GM12878 (cell line): Measurements from ENCODE around the gene GSE1. TPM values are rescaled to one million over a fixed set of nuclear protein-coding genes. Genes with fewer than 3 reads are reported as not detected.

Experiments used
- ATAC-seq: fragments of 200-7000 bp; cut with Tn5 transposase; 3 replicates; pipeline ENCODE4 v1.9.1; 2020; ENCODE audit warnings: mild to moderate bottlenecking, moderate library complexity
- BruUV-seq: library from RNA; stranded (reverse); fragments of 400-500 nt; replicated peaks from 2 replicates; lab custom pipeline; 2021; lab: Mats Ljungman, UMichigan
- CTCF ChIA-PET: fragments of 300-600 bp; sonication (Branson Sonifier 250); formaldehyde crosslinking; extraction: SDS; loops from one replicate; lab custom pipeline; 2021; ENCODE audit warnings: inconsistent platforms; lab: Yijun Ruan, JAX
- POLR2A ChIA-PET: fragments of 350-600 bp; formaldehyde crosslinking; extraction: SDS; loops from one replicate; lab custom pipeline; 2021; ENCODE audit warnings: inconsistent platforms; lab: Charles Lee
- RAD21 ChIA-PET: fragments of 300-600 bp; sonication (Branson Sonifier 250); formaldehyde crosslinking; loops from one replicate; lab custom pipeline; 2023; ENCODE audit warnings: antibody characterized with exemption; ENCODE audit not compliant: unreplicated experiment; lab: Charles Lee
- SMC1A ChIA-PET: fragments of 300-600 bp; sonication (Branson Sonifier 250); formaldehyde crosslinking; loops from one replicate; lab custom pipeline; 2023; ENCODE audit not compliant: unreplicated experiment, uncharacterized antibody; lab: Charles Lee
- DNase-seq: peaks from one replicate; pipeline ENCODE4 v3.0.0-alpha.2; 2011; ENCODE audit warnings: low read depth, low spot score
- FAIRE-seq: peaks from 3 replicates; lab custom pipeline; 2011; peaks lifted over from hg19 to GRCh38; lab: Jason Lieb, UNC
- H2AFZ ChIP-seq: 2 replicates; pipeline ENCODE4 v1.6.0; 2011; ENCODE audit warnings: low read depth, low read length, control low read depth; ENCODE audit not compliant: control insufficient read depth
- H3K27ac ChIP-seq: 2 replicates; pipeline ENCODE4 v1.5.1; 2011; ENCODE audit warnings: control low read depth; ENCODE audit not compliant: control insufficient read depth, insufficient read depth
- H3K27me3 ChIP-seq, 2 experiments: replicated peaks in 1 of 2; 2 replicates each; pipeline versions ENCODE4 v1.6.0 to v1.6.1; 2011; ENCODE audit warnings: low read length in 1 of 2; ENCODE audit not compliant: control insufficient read depth in 2 of 2, insufficient read depth in 2 of 2
- H3K36me3 ChIP-seq, 2 experiments: 2 replicates each; pipeline ENCODE4 v1.5.1; 2011; ENCODE audit warnings: low read length in 1 of 2; ENCODE audit not compliant: control insufficient read depth in 2 of 2, insufficient read depth in 2 of 2
- H3K4me1 ChIP-seq: 2 replicates; pipeline ENCODE4 v1.6.1; 2011; ENCODE audit warnings: mild to moderate bottlenecking, low read length, moderate library complexity, mixed read lengths; ENCODE audit not compliant: control insufficient read depth, insufficient read depth
- H3K4me2 ChIP-seq: 2 replicates; pipeline ENCODE4 v1.6.0; 2011; ENCODE audit warnings: control low read depth; ENCODE audit not compliant: control insufficient read depth, insufficient read depth
- H3K4me3 ChIP-seq: fragments of 200-600 bp; sonication (generic); 2 replicates; pipeline ENCODE4 v1.5.1; 2016
- H3K79me2 ChIP-seq: 2 replicates; pipeline ENCODE4 v1.6.0; 2011; ENCODE audit warnings: low read length; ENCODE audit not compliant: control insufficient read depth, insufficient read depth
- H3K9ac ChIP-seq: 2 replicates; pipeline ENCODE4 v1.8.0; 2011; ENCODE audit warnings: low read length, control low read depth, mixed read lengths; ENCODE audit not compliant: control insufficient read depth, insufficient read depth
- H3K9me3 ChIP-seq: replicated peaks from 3 replicates; pipeline ENCODE4 v1.5.1; 2011; ENCODE audit warnings: mild to moderate bottlenecking, low read length; ENCODE audit not compliant: control insufficient read depth, insufficient read depth
- H4K20me1 ChIP-seq: 2 replicates; pipeline ENCODE4 v1.6.0; 2011; ENCODE audit not compliant: control insufficient read depth, insufficient read depth
- CHD4 ChIP-seq: fragments of 200-600 bp; sonication (generic); IDR thresholded peaks from 2 replicates; pipeline ENCODE4 v1.6.1; 2016; ENCODE audit warnings: mild to moderate bottlenecking
- E2F8 ChIP-seq: fragments of 450-650 bp; IDR thresholded peaks from 2 replicates; pipeline ENCODE4 v1.6.1; 2018; ENCODE audit warnings: mild to moderate bottlenecking, low read depth, moderate library complexity; ENCODE audit not compliant: partially characterized antibody
- EGR1 ChIP-seq, 2 experiments: IDR thresholded peaks; 1 replicate in 1 of 2; 2 replicates in 1 of 2; pipeline ENCODE4 v1.6.1; 2011 to 2012; ENCODE audit warnings: low read depth in 2 of 2, low read length in 2 of 2, borderline replicate concordance in 1 of 2, mild to moderate bottlenecking in 1 of 2, moderate library complexity in 1 of 2
- IKZF2 ChIP-seq, 2 experiments: fragments of 450-650 bp; IDR thresholded peaks; 2 replicates each; pipeline ENCODE4 v1.6.1; 2017; ENCODE audit warnings: mild to moderate bottlenecking in 2 of 2, moderate library complexity in 2 of 2
- NFIC ChIP-seq: IDR thresholded peaks from 2 replicates; pipeline ENCODE4 v1.6.1; 2012; ENCODE audit warnings: low read depth, mild to moderate bottlenecking, inconsistent platforms, low read length, moderate library complexity
- NFYA ChIP-seq: IDR thresholded peaks from 2 replicates; pipeline ENCODE4 v1.6.1; 2011; ENCODE audit warnings: low read depth, mild to moderate bottlenecking, low read length, improper control_type of control experiment, borderline replicate concordance
- RFX5 ChIP-seq: IDR thresholded peaks from 2 replicates; pipeline ENCODE4 v1.6.1; 2011; ENCODE audit warnings: low read depth, low read length, improper control_type of control experiment
- SP1 ChIP-seq: IDR thresholded peaks from one replicate; pipeline ENCODE4 v1.6.1; 2011; ENCODE audit warnings: low read depth, low read length
- TARDBP ChIP-seq: IDR thresholded peaks from 2 replicates; pipeline ENCODE4 v1.6.1; 2016; ENCODE audit warnings: borderline replicate concordance
- TCF3 ChIP-seq: IDR thresholded peaks from 2 replicates; pipeline ENCODE4 v1.6.1; 2012; ENCODE audit warnings: low read depth, mild to moderate bottlenecking, low read length, borderline replicate concordance; ENCODE audit not compliant: insufficient read depth
- TCF7 ChIP-seq: IDR thresholded peaks from 2 replicates; pipeline ENCODE4 v1.6.1; 2014; ENCODE audit warnings: antibody characterized with exemption, borderline replicate concordance
- YY1 ChIP-seq: IDR thresholded peaks from 2 replicates; pipeline ENCODE4 v1.6.1; 2011; ENCODE audit warnings: low read depth, mild to moderate bottlenecking, low read length
- WGBS: methylation state at CpG from one replicate; pipeline ENCODE4 v1.1.6; 2016; ENCODE audit warnings: low lambda C conversion rate; ENCODE audit not compliant: insufficient replicate concordance, insufficient coverage; ENCODE audit errors: missing lambda C conversion rate; 5-methylcytosine and 5-hydroxymethylcytosine counted together
- in situ Hi-C: fragments of 300-500 bp; cut with MboI; formaldehyde crosslinking; loops from 9 replicates; pipeline ENCODE4 v1.14.3; 2018; ENCODE audit warnings: mixed read lengths
- intact Hi-C: fragments of 100-400 bp; cut with micrococcal nuclease; formaldehyde crosslinking; loops from one replicate; pipeline ENCODE4 v1.14.2; 2022; ENCODE audit not compliant: unreplicated experiment
- polyA plus RNA-seq, 11 experiments: library from polyadenylated mRNA; depleted of rRNA in 4 of 11; unstranded in 6 of 11; stranded (reverse) in 5 of 11; fragments of >200 nt; fragmentation: Nextera tagmentation in 4 of 11; fragmentation: Illumina TruSeq in 1 of 11; extraction: Ambion mirVana in 4 of 11; extraction: Trizol in 1 of 11; gene quantifications; 1 replicate in 1 of 11; 2 replicates in 10 of 11; pipeline versions ENCODE4 v1.2.1 to v1.2.3, GENCODE V29; 2011 to 2016; ENCODE audit warnings: inconsistent platforms in 2 of 11, missing spikeins in 2 of 11, low read depth in 1 of 11
- total RNA-seq, 4 experiments: library from RNA; depleted of rRNA in 3 of 4; stranded (reverse); fragments of >200 nt in 3 of 4; fragmentation: Illumina TruSeq in 1 of 4; extraction: Trizol in 1 of 4; gene quantifications; 2 replicates each; pipeline versions ENCODE4 v1.2.1 to v1.2.3, GENCODE V29; 2013 to 2021
- TF ChIP-seq, protein P1 (sequence below): IDR thresholded peaks from 2 replicates; pipeline ENCODE4 v1.6.1; 2011; ENCODE audit warnings: low read depth, mild to moderate bottlenecking, low read length, moderate library complexity, borderline replicate concordance; ENCODE audit errors: extremely low read depth
- TF ChIP-seq, protein P2 (sequence below): fragments of 450-650 bp; IDR thresholded peaks from 2 replicates; pipeline ENCODE4 v1.6.1; 2017; ENCODE audit warnings: mild to moderate bottlenecking
- TF ChIP-seq, protein P3 (sequence below): IDR thresholded peaks from 2 replicates; pipeline ENCODE4 v1.6.1; 2012; ENCODE audit warnings: low read depth, low read length, improper control_type of control experiment
- TF ChIP-seq, protein P4 (sequence below): IDR thresholded peaks from 2 replicates; pipeline ENCODE4 v1.6.1; 2011; ENCODE audit warnings: borderline replicate concordance, low read depth, mild to moderate bottlenecking, moderate library complexity, mixed read lengths, low read length; ENCODE audit not compliant: insufficient read depth; ENCODE audit errors: extremely low read length

GSE1 gene
- total and polyA plus RNA-seq, 10 of the 15 experiments (the other 5 are each of a cell fraction or from before 2014, with no cell fraction given): 4.6 to 58.7 (median 18.2) TPM

DNA sequence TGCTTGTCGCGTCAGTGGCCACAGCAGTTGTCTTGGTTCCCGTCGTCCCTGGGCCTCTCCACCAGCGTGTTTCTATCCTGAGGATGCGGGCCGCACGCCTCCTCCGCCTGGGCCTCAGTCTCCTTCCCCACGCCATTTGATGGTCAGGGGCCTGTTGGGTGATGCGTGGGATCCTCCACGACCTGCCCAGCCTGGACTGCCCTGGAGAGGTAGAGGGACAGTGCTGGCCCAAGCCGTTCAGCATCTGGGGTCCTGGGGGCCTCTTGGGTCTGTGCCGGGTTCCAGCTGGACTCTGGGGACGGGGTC lies 20.3 kb downstream of the GSE1 start:
- H4K20me1 ChIP-seq: peaks cover 8% of the 10 kb centered on the region; the same call in 1 of the 2 replicates
- no peak overlapping the region for H3K27ac ChIP-seq
- no peak overlapping the region for H3K9ac ChIP-seq
- H3K9me3 ChIP-seq: peaks cover 15% of the 10 kb centered on the region; the same call in 2 of the 3 replicates
- peaks cover 26% of the 10 kb centered on the region for H3K79me2 ChIP-seq
- no peaks in the 10 kb centered on the region for H3K27me3 ChIP-seq
- peaks cover 6 to 44% of the 10 kb centered on the region in 2 experiments; a peak in 3 of 4 replicates for H3K36me3 ChIP-seq
- no peak for ATAC-seq
- intact Hi-C loops: no loop called here
- no peak overlapping the region for H2AFZ ChIP-seq
- no TSS peak for BruUV-seq
- POLR2A ChIA-PET: no interaction called here
- no peak overlapping the region for H3K4me2 ChIP-seq
- in situ Hi-C loops: no loop called here
- TF ChIP-seq, protein P1, sequence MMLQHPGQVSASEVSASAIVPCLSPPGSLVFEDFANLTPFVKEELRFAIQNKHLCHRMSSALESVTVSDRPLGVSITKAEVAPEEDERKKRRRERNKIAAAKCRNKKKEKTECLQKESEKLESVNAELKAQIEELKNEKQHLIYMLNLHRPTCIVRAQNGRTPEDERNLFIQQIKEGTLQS: no peak
- TF ChIP-seq, protein P2, sequence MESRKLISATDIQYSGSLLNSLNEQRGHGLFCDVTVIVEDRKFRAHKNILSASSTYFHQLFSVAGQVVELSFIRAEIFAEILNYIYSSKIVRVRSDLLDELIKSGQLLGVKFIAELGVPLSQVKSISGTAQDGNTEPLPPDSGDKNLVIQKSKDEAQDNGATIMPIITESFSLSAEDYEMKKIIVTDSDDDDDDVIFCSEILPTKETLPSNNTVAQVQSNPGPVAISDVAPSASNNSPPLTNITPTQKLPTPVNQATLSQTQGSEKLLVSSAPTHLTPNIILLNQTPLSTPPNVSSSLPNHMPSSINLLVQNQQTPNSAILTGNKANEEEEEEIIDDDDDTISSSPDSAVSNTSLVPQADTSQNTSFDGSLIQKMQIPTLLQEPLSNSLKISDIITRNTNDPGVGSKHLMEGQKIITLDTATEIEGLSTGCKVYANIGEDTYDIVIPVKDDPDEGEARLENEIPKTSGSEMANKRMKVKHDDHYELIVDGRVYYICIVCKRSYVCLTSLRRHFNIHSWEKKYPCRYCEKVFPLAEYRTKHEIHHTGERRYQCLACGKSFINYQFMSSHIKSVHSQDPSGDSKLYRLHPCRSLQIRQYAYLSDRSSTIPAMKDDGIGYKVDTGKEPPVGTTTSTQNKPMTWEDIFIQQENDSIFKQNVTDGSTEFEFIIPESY: no peak
- TF ChIP-seq TCF3 (no peak), E2F8 (no peak), NFYA (no peak), EGR1 (IDR thresholded peaks at IDR 0.05; ENCODE audit: borderline replicate concordance in 1 of 2, low read depth in 2 of 2, low read length in 2 of 2) (no peak), IKZF2 (IDR thresholded peaks at IDR 0.05) (no peak), NFIC (no peak), TARDBP (no peak), YY1 (no peak), RFX5 (no peak), SP1 (no peak), TCF7 (no peak), CHD4 (no peak)
- TF ChIP-seq, protein P3, sequence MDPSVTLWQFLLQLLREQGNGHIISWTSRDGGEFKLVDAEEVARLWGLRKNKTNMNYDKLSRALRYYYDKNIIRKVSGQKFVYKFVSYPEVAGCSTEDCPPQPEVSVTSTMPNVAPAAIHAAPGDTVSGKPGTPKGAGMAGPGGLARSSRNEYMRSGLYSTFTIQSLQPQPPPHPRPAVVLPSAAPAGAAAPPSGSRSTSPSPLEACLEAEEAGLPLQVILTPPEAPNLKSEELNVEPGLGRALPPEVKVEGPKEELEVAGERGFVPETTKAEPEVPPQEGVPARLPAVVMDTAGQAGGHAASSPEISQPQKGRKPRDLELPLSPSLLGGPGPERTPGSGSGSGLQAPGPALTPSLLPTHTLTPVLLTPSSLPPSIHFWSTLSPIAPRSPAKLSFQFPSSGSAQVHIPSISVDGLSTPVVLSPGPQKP: no peak
- TF ChIP-seq, protein P4, sequence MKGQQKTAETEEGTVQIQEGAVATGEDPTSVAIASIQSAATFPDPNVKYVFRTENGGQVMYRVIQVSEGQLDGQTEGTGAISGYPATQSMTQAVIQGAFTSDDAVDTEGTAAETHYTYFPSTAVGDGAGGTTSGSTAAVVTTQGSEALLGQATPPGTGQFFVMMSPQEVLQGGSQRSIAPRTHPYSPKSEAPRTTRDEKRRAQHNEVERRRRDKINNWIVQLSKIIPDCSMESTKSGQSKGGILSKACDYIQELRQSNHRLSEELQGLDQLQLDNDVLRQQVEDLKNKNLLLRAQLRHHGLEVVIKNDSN: no peak
- FAIRE-seq: no peak
- no peak overlapping the region for H3K4me3 ChIP-seq
- SMC1A ChIA-PET: no interaction called here
- CTCF ChIA-PET: no interaction called here
- H3K4me1 ChIP-seq: no peaks in the 10 kb centered on the region
- RAD21 ChIA-PET: no interaction called here
- 97% methylated on average over 15 of the region's 15 CpGs for WGBS
- DNase-seq: no peak
